Measurements from ENCODE around the gene HSD17B14.
"Not testable (repeated sequence)": the region's sequence is repeated elsewhere in the genome, so short reads cannot be mapped to it uniquely, and the experiment has no call there.

Gene HSD17B14

DNA sequence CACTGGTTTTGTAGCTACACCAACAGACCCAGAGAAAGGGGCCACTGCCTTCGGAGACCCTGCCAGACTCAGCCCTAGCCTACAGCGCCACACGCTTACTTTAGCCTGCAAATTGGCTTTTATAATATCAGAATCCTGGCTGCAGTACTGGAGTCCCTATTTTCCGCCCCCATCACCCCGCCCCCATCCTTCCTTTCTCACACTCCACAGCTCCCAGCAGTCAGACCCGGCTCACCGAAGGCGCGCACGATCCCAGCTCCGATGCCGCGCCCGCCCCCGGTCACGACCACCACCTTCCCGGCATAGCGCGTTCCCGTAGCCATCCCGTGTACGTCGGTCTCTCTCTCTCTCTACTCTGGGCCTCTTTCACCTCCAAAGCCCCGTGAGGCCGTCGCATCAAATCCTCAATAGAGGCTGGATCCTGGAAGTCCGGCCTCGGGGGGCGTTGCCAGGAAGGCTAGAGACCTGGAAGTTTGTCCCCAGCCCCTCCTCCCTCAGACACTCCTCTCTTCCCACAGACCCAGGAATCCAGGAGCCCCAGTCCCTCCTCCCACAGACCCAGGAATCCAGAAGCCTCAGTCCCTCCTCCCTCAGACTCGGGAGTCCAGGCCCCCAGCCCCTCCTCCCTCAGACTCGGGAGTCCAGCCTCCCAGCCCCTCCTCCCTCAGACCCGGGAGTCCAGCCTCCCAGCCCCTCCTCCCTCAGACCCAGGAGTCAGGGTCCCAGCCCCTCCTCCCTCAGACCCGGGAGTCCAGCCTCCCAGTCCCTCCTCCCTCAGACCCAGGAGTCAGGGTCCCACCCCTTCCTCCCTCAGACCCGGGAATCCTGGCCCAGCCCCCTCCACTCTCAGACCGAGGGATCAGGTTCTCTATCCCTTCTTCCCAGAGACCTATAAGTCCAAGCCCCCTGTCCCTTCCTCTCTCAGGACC is at the start of gene HSD17B14:
Gene HSD17B14, minus strand, starts transcription at position 403 of the 929 bp plus-strand sequence. Its CDS starts 80 bp downstream, at position 323.
- no peak for DNase-seq

DNA sequence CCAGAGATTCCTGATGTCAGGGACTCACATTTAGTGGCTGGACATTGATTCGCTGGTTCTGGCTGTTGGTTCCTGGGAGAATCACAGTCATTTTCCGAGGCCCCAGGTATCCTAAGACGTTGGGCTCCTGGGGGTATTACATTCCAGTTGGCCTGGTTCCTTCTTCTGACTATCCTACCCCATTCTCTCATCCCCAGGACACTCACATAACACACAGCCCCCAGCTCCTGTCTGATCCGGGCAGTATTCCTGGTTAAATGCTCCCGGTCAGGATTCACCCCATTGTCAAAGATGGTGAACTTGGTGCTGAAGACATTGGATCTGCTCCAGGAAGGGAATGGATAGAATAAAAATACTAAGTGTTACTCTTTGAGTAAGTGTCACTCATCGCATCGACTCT is 47.4 kb upstream of the HSD17B14 start:
- DNase-seq, result no peak

DNA sequence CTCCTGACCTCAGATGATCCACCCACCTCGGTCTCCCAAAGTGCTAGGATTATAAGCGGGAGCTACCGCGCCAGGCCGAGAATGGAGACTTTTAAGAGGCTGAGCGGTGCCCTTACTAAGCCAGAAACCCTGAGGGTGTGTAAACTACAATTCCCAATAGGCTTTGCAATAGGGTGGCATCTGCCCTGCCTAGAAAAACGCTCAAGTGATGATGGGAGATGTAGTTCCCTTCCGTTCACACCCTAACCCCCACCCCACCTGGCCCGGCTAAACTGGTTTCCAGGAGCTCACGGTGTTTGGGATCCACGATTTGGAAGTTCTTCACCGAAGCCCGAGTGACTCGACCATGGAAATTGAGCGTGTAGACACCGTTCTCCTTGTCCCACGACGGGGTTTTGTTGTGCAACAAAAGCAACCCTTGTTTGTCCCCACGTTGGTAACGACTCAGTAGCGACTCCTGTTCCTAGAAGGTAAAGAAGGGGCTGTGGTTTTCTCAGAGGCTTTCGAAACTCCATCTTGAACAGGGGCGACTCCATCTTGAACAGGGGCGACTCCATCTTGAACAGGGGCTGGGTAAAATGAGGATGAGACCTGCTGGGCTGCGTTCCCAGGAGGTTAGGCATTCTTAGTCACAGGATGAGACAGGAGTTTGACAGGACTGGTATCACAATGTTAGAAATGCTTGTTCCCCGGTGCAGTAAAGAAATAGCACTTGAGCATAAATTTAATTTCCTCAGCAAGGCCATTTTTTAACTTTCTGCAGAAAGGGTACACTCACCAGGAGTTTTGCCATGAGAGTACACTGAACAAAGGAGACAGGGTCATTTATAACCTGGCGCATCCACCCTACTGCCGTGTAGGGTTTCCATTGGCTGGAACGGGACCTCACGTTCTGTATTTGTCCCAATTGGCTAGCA is 45.7 kb upstream of the HSD17B14 start:
- DNase-seq, result no peak

DNA sequence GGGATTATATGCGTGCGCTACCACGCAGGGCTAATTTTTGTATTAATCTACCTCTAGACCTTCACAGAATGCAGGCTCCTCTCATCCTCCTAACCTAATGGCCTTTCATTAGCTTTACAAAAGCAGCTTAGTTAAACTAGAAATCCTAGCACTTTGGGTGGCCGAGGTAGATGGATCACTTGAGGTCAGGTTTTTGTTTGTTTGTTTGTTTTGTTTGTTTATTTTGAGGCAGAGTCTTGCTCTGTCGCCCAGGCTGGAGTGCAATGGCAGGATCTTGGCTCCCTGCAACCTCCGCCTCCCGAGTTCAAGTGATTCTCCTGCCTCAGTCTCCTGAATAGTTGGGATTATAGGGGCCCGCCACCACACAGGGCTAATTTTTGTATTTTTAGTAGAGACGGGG is 43.4 kb upstream of the HSD17B14 start:
- not testable (repeated sequence) for DNase-seq

DNA sequence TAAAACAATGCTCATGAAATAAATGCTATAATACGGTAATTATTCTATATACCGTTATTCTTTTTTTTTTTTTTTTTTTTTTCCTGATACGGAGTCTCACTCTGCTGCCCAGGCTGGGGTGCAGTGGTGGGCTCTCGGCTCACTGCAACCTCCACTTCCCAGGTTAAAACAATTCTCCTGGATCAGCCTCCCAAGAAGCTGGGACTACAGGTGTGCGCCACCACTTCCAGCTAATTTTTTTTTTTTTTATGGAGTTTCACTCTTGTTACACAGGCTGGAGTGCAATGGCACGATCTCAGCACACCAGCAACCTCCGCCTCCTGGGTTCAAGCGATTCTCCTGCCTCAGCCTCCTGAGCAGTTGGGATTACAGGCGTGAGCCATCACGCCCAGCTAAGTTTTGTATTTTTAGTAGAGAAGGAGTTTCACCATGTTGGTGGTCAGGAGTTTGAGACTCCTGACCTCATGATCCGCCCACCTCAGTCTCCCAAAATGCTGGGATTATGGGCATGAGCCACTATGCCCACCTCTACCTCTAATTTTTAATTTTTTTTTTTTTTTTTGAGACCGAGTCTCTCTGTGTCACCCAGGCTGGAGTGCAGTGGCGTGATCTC is 42.8 kb upstream of the HSD17B14 start:
- DNase-seq, result no peak

DNA sequence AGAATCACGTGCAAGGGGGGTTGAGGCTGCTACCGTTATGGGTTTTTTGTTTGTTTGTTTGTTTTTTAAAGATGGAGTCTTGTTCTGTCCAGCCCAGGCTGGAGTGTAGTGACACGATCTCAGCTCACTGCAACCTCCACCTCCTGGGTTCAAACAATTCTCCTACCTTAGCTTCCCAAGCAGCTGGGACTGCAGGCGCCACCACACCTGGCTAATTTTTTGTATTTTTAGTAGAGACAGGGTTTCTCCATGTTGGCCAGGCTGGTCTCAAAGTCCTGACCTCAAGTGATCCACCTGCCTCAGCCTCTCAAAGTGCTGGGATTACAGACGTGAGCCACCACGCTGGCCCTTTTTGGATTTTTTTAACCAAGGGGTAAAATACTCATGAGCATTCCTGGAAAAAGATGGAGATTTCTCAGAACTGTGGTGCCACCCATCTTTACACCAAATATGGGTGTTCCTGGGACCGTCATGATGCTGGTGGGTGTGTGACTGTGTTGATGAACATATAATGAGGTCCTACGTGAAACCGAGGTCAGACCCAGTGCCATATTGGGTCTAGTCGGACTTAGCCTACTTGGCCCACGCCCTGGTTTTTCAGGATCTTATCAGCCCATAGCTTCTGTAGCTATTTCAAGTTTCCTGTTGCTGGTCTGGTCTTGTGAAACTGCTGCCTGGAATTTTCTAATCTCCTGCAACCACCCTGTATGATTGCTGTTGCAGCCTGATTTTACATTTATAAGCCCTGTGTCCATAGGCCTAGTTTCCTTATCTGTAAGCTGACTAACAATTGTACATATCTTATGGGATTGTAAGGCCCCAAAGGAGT is 42.1 kb upstream of the HSD17B14 start:
- DNase-seq, result no peak

DNA sequence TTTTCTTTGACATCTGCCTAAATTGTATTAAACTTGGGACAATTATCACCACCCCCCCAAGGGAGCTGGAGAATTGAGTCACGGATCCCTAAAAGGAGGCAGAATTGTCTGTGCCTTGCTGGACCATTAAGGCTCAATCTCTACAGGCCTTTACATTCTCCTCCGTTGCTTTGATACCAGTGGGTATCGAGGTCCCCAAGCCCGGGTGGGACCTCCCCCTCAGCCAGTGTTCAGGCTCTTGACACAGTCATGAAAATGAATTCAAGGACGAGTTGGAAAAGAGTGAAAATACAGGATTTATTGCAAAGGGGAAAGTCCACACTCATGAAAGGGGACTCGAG is 41.5 kb upstream of the HSD17B14 start:
- DNase-seq, result no peak

DNA sequence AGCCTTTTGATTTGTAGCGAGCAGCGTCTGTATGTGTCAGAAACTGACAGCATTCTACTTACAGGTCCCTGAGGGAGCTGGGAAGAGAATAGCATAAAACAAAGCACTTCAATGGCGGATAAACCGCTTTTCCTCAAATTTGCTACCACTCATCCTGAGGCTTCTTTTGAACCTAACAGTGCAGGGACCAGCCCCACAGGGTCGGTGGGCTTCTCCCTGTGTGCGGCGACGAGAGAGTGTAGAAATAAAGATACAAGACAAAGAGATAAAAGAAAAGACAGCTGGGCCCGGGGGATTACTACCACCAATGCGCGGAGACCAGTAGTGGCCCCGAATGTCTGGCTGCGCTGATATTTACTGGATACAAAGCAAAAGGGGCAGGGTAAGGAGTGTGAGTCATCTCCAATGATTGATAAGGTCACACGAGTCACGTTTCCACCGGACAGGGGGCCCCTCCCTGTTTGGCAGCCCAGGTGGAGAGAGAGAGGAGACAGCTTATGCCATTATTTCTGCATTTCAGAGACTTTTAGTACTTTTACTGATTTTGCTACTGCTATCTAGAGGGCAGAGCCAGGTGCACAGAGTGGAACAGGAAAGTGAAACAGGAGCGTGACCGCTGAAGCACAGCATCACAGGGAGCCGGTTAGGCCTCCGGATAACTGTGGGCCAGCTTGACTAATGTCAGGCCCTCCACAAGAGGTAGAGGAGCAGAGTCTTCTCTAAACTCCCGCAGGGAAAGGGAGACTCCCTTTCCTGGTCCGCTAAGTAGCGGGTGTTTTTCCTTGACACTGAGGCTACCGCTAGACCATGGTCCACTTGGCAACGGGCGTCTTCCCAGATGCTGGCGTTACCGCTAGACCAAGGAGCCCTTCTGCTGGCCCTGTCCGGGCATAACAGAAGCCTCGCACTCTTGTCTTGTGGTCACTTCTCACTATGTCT is 40.0 kb upstream of the HSD17B14 start:
- DNase-seq, result not testable (repeated sequence)

DNA sequence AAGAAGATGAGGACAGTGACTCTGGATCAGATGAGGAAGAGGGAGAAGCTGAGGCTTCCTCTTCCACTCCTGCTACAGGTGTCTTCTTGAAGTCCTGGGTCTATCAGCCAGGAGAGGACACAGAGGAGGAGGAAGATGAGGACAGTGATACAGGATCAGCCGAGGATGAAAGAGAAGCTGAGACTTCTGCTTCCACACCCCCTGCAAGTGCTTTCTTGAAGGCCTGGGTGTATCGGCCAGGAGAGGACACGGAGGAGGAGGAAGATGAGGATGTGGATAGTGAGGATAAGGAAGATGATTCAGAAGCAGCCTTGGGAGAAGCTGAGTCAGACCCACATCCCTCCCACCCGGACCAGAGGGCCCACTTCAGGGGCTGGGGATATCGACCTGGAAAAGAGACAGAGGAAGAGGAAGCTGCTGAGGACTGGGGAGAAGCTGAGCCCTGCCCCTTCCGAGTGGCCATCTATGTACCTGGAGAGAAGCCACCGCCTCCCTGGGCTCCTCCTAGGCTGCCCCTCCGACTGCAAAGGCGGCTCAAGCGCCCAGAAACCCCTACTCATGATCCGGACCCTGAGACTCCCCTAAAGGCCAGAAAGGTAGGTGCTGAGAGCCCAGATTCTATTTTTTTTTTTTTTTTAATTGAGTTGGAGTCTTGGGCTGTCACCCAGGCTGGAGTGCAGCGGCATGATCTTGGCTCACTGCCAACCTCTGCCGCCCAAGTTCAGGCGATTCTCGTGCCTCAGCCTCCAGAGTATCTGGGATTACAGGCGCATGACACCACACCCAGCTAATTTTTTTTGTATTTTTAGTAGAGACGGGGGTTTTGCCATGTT is 38.2 kb upstream of the HSD17B14 start:
- no peak for DNase-seq

DNA sequence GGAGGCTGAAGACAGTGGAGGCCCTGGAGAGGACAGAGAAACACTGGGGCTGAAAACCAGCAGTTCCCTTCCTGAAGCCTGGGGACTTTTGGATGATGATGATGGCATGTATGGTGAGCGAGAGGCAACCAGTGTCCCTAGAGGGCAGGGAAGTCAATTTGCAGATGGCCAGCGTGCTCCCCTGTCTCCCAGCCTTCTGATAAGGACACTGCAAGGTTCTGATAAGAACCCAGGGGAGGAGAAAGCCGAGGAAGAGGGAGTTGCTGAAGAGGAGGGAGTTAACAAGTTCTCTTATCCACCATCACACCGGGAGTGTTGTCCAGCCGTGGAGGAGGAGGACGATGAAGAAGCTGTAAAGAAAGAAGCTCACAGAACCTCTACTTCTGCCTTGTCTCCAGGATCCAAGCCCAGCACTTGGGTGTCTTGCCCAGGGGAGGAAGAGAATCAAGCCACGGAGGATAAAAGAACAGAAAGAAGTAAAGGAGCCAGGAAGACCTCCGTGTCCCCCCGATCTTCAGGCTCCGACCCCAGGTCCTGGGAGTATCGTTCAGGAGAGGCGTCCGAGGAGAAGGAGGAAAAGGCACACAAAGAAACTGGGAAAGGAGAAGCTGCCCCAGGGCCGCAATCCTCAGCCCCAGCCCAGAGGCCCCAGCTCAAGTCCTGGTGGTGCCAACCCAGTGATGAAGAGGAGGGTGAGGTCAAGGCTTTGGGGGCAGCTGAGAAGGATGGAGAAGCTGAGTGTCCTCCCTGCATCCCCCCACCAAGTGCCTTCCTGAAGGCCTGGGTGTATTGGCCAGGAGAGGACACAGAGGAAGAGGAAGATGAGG is 37.4 kb upstream of the HSD17B14 start:
- no peak for DNase-seq

DNA sequence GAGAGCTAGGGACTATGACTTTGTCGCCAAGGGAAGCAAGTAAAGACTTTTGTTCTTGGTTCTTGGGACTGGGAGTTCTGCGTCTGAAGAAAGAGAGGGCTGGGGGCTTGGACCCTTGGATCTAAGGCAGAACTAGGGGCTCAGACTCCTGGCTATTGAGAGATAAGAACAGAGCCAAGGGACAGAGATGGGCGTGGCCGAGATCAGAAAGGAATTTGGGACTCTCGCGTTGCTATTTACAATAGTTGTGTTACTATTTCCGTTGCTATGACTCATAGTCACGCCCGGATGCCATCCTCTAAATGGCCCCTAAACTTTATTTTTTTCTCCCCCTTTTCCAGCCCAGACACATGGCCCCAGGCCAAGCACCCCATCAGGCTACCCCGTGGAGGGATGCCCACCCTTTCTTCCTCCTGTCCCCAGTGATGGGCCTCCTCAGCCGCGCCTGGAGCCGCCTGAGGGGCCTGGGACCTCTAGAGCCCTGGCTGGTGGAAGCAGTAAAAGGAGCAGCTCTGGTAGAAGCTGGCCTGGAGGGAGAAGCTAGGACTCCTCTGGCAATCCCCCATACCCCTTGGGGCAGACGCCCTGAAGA is 36.7 kb upstream of the HSD17B14 start:
- DNase-seq, result peak; percentile 78

DNA sequence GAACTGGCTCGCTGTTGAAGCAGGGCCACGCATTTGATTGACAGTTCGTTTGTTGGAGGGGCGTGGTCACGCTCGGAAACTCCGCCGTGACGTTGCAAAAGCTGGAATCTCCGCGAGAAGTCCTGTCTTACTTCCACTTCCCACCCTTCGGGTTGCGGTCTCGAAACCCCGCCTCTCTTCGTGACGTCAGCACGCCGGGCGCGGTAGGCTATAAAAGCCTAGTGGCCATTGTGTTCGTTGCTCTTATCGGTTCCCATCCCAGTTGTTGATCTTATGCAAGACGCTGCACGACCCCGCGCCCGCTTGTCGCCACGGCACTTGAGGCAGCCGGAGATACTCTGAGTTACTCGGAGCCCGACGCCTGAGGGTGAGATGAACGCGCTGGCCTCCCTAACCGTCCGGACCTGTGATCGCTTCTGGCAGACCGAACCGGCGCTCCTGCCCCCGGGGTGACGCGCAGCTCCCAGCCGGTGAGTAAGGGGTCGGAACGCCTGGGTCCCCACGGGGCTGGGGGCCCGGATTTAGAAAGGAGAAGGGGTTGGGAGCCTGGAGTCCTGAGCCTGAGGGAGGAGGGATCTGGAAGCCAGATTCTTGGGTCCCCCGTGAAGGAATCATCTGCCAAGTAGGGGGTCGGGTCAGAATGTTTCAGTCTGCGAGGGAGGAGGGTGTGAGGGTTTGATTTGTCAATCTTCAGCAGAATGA is 36.0 kb upstream of the HSD17B14 start, which contains the start of gene PPP1R15A:
Gene PPP1R15A, plus strand, starts transcription at position 240 of the 702 bp plus-strand sequence. CDS start 813 bp downstream, outside the sequence.
- peak; percentile 86 for DNase-seq

DNA sequence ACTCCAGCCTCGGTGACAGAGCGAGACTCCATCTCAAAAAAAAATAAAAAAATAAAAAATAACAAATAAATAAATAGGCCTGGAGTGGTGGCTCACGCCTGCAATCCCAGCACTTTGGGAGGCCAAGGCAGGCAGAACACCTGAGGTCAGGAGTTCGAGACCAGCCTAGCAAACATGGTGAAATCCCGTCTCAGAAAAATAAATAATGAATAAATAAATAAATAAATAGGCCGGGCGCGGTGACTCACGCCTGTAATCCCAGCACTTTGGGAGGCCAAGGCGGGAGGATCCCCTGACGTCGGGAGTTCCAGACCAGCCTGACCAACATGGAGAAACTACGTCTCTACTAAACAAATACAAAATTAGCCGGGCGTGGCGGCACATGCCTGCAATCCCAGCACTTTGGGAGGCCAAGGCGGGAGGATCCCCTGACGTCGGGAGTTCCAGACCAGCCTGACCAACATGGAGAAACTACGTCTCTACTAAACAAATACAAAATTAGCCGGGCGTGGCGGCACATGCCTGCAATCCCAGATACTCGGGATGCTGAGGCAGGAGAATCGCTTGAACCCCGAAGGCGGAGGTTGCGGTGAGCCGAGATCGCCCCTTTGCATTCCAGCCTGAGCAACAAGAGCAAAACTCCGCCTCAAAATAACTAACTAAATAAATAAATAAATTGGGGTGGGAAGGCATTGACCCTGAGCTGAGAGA is 35.3 kb upstream of the HSD17B14 start:
- not testable (repeated sequence) for DNase-seq

DNA sequence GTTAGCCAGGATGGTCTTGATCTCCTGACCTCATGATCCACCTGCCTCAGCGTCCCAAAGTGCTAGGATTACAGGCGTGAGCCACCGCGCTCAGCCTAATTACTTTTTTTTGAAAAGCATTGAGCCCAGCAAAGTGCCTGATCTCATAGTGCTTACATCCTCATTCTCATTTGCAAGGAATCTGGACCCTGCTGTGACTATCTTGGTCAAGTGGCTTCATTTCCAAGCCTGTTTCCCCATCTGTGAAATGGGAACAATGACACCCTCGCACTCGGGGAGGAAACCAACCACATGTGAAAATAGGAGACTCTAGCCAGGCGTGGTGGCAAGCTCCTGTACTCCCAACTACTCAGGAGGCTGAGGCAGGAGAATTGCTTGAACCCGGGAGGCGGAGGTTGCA is 33.8 kb upstream of the HSD17B14 start:
- no peak for DNase-seq

DNA sequence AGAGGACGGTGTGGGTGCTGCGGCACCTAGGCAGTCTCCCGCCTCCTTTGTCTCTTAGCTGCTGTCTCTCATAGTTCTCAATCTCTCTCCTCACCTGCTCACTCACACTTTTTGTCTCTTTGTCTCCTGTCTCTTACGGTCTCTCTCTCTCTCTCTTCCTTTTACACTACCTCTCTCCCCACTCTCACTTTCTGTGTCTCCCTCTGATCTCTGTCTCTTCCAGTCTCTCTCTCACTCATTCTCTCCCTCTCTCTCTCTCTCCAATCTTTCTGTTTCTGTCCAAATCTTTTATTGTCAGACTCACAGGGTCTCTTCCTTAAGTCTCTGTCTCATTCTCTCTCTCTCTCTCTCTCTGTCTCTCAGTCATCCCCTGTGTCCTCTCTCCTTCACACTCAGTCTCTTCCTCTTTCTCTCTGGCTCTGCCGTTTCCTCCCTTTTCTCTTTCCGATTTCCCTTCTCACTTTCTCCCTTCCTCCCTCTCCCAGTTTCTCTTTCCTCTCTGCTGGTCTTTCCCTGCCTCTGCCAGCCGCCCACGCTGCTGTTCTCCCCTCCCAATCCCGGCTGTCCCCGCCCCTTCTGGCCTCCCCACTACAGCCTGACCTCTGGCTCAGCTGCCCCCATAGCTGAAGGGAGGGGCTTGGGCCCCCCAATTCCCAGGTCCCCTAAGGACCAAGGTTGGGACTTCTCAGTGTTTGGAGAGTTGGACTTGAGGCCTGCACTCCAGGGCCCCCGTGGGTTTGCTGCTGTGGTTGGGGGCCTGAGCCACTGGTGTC is 32.0 kb upstream of the HSD17B14 start, which contains the start of gene PLEKHA4:
Gene PLEKHA4, minus strand, starts transcription at position 504 of the 773 bp plus-strand sequence. CDS start 997 bp downstream, outside the sequence.
- DNase-seq, result no peak

DNA sequence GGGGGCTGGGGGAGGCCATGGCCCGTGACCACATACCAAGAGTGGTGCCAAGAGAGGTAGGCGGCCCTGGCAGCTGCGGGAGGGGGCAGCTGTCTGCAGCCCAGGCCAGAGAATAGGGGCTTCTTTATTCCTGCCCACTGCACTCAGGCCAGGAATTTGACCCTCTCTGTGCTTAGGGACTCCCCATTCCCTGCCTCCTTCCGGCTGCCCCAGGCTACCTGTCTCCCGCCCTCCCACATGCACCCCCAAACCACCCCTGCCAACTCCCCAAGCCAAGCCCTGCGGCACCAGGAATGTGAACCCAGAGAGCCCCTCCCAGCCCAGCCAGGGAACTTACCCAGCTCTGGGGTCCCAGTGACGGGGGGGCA is 31.4 kb upstream of the HSD17B14 start:
- DNase-seq, result no peak
